SK-N-SH (cell line): ENCODE results near the gene WWTR1. TPM values are rescaled to one million over a fixed set of nuclear protein-coding genes. Genes with fewer than 3 reads are reported as not detected.

Source experiments
- CTCF ChIA-PET: fragments of 300-600, 350-600 bp; formaldehyde crosslinking; extraction: SDS; loops from one replicate; lab custom pipeline; 2021; lab: Yijun Ruan, JAX
- POLR2A ChIA-PET: fragments of 350-600 bp; sonication (Branson Sonifier 250); formaldehyde crosslinking; extraction: SDS; loops from one replicate; lab custom pipeline; 2020; ENCODE audit warnings: antibody characterized with exemption, inconsistent platforms; lab: Yijun Ruan, JAX
- DNase-seq: peaks from one replicate; pipeline ENCODE4 v3.0.0; 2012
- H2AFZ ChIP-seq: fragments of 200-600 bp; sonication (generic); 2 replicates; pipeline ENCODE4 v1.8.1; 2016; ENCODE audit warnings: antibody characterized with exemption, mild to moderate bottlenecking, low read depth
- H3F3A ChIP-seq: fragments of 200-600 bp; sonication (generic); replicated peaks from 2 replicates; pipeline ENCODE3; 2016; ENCODE audit warnings: antibody characterized with exemption, mild to moderate bottlenecking; ENCODE audit not compliant: insufficient read depth
- H3K27ac ChIP-seq, 2 experiments: fragments of 200-500 bp in 1 of 2; fragments of 200-600 bp in 1 of 2; sonication (Bioruptor generic) in 1 of 2; sonication (generic), shearing (Covaris generic) in 1 of 2; 2 replicates each; pipeline versions ENCODE4 v1.5.1 to v1.6.1; 2014 to 2016; ENCODE audit warnings: low read depth in 2 of 2, inconsistent platforms in 1 of 2, low read length in 1 of 2, mild to moderate bottlenecking in 1 of 2, mixed read lengths in 1 of 2
- H3K27me3 ChIP-seq: fragments of 200-600 bp; sonication (generic), shearing (Covaris generic); 2 replicates; pipeline ENCODE4 v1.6.1; 2016; ENCODE audit warnings: mixed run types; ENCODE audit not compliant: insufficient read depth
- H3K36me3 ChIP-seq, 2 experiments: fragments of 200-500 bp in 1 of 2; fragments of 200-600 bp in 1 of 2; sonication (Bioruptor generic) in 1 of 2; sonication (generic) in 1 of 2; replicated peaks in 1 of 2; 2 replicates each; pipeline versions ENCODE3 to v1.5.1; 2014 to 2016; ENCODE audit warnings: low read length in 1 of 2, mild to moderate bottlenecking in 1 of 2; ENCODE audit not compliant: insufficient read depth in 2 of 2, control insufficient read depth in 1 of 2
- H3K4me1 ChIP-seq, 2 experiments: fragments of 200-500 bp in 1 of 2; fragments of 200-600 bp in 1 of 2; sonication (Bioruptor generic) in 1 of 2; sonication (generic), shearing (Covaris generic) in 1 of 2; 2 replicates each; pipeline versions ENCODE4 v1.5.1 to v1.6.1; 2014 to 2016; ENCODE audit warnings: low read depth in 1 of 2, low read length in 1 of 2, mixed run types in 1 of 2; ENCODE audit not compliant: insufficient read depth in 2 of 2, control insufficient read depth in 1 of 2
- H3K4me2 ChIP-seq: fragments of 200-600 bp; sonication (generic), shearing (Covaris generic); 2 replicates; pipeline ENCODE4 v1.6.1; 2017; ENCODE audit warnings: mixed run types
- H3K4me3 ChIP-seq, 2 experiments: fragments of 200-500 bp in 1 of 2; fragments of 200-600 bp in 1 of 2; sonication (Bioruptor generic) in 1 of 2; sonication (generic), shearing (Covaris generic) in 1 of 2; 2 replicates each; pipeline versions ENCODE4 v1.5.1 to v1.8.1; 2014 to 2016; ENCODE audit warnings: low read depth in 2 of 2, inconsistent platforms in 1 of 2, low read length in 1 of 2, mild to moderate bottlenecking in 1 of 2, mixed read lengths in 1 of 2, moderate library complexity in 1 of 2
- H3K79me2 ChIP-seq: fragments of 200-600 bp; sonication (generic); 2 replicates; pipeline ENCODE4 v1.8.1; 2017; ENCODE audit warnings: mild to moderate bottlenecking; ENCODE audit not compliant: insufficient read depth
- H3K9ac ChIP-seq: fragments of 200-600 bp; sonication (generic); 2 replicates; pipeline ENCODE4 v1.6.1; 2017; ENCODE audit warnings: mixed run types
- H3K9me2 ChIP-seq: fragments of 200-600 bp; sonication (generic); 2 replicates; pipeline ENCODE4 v1.6.1; 2017; ENCODE audit warnings: mixed run types
- H3K9me3 ChIP-seq: fragments of 200-600 bp; sonication (generic); 2 replicates; pipeline ENCODE4 v1.6.1; 2017; ENCODE audit warnings: mixed run types, mild to moderate bottlenecking, moderate library complexity
- H4K20me1 ChIP-seq: fragments of 200-600 bp; sonication (generic); 2 replicates; pipeline ENCODE4 v1.6.1; 2017; ENCODE audit warnings: mild to moderate bottlenecking, mixed run types; ENCODE audit not compliant: insufficient read depth
- CHD2 ChIP-seq: fragments of 150-350 bp; IDR thresholded peaks from 2 replicates; pipeline ENCODE4 v1.6.1; 2018; ENCODE audit warnings: low read length; ENCODE audit not compliant: partially characterized antibody
- ELF1 ChIP-seq: IDR thresholded peaks from 2 replicates; pipeline ENCODE4 v1.4.0; 2012
- FOSL2 ChIP-seq: IDR thresholded peaks from 2 replicates; pipeline ENCODE4 v1.4.0; 2012; ENCODE audit warnings: low read depth, mild to moderate bottlenecking, moderate library complexity, borderline replicate concordance
- FOXJ3 ChIP-seq: sonication (generic); formaldehyde crosslinking; IDR thresholded peaks from 2 replicates; pipeline ENCODE4 v1.5.1; 2020; ENCODE audit warnings: mild to moderate bottlenecking, missing genetic modification reagents
- FOXM1 ChIP-seq: IDR thresholded peaks from 2 replicates; pipeline ENCODE4 v1.4.0; 2012; ENCODE audit warnings: low read depth, mild to moderate bottlenecking
- GABPA ChIP-seq: IDR thresholded peaks from 2 replicates; pipeline ENCODE4 v1.4.0; 2012; ENCODE audit warnings: low read depth, mild to moderate bottlenecking
- GATA2 ChIP-seq: sonication (generic); formaldehyde crosslinking; IDR thresholded peaks from 2 replicates; pipeline ENCODE4 v1.5.0; 2020; ENCODE audit warnings: mild to moderate bottlenecking, missing genetic modification reagents
- MEF2A ChIP-seq: IDR thresholded peaks from 2 replicates; pipeline ENCODE4 v1.4.0; 2012; ENCODE audit warnings: low read depth, borderline replicate concordance
- MXI1 ChIP-seq: IDR thresholded peaks from 2 replicates; pipeline ENCODE4 v1.6.1; 2012; ENCODE audit warnings: mild to moderate bottlenecking, low read depth, low read length, improper control_type of control experiment
- NFIC ChIP-seq: IDR thresholded peaks from 2 replicates; pipeline ENCODE4 v1.4.0; 2012; ENCODE audit warnings: borderline replicate concordance
- NRF1 ChIP-seq: IDR thresholded peaks from 2 replicates; pipeline ENCODE4 v1.6.1; 2012; ENCODE audit warnings: low read depth, mild to moderate bottlenecking, low read length
- POLR2AphosphoS5 ChIP-seq: IDR thresholded peaks from 2 replicates; pipeline ENCODE4 v1.6.1; 2012; ENCODE audit warnings: low read depth, low read length
- RAD21 ChIP-seq: IDR thresholded peaks from 2 replicates; pipeline ENCODE4 v1.6.1; 2012; ENCODE audit warnings: mild to moderate bottlenecking, low read length
- RCOR1 ChIP-seq: fragments of 150-350 bp; IDR thresholded peaks from 2 replicates; pipeline ENCODE4 v1.6.1; 2017; ENCODE audit warnings: antibody characterized with exemption, low read length
- RFX5 ChIP-seq: IDR thresholded peaks from 2 replicates; pipeline ENCODE4 v1.6.1; 2012; ENCODE audit warnings: mild to moderate bottlenecking, improper control_type of control experiment, low read length
- SIN3A ChIP-seq: IDR thresholded peaks from 2 replicates; pipeline ENCODE4 v1.6.1; 2012; ENCODE audit warnings: low read depth, mild to moderate bottlenecking, low read length, moderate library complexity, borderline replicate concordance
- TCF12 ChIP-seq: IDR thresholded peaks from 2 replicates; pipeline ENCODE4 v1.4.0; 2012
- WGBS: methylation state at CpG from one replicate; pipeline ENCODE4 v1.1.6; 2017; ENCODE audit warnings: low lambda C conversion rate; 5-methylcytosine and 5-hydroxymethylcytosine counted together
- polyA plus RNA-seq, 3 experiments: library from polyadenylated mRNA; depleted of rRNA; stranded (reverse); fragments of >200 nt; gene quantifications; 2 replicates each; pipeline ENCODE4 v1.2.3, GENCODE V29; 2012
- TF ChIP-seq, protein P1 (sequence below): IDR thresholded peaks from 2 replicates; pipeline ENCODE4 v1.4.0; 2012; ENCODE audit warnings: low read depth, borderline replicate concordance
- TF ChIP-seq, protein P2 (sequence below): fragments of 200-600 bp; sonication (generic); IDR thresholded peaks from 2 replicates; pipeline ENCODE4 v1.6.1; 2017; ENCODE audit warnings: antibody characterized with exemption, mild to moderate bottlenecking, moderate library complexity

WWTR1 gene
- polyA plus RNA-seq, 1 of the 3 experiments (the other 2 are of a cell fraction): 60.6 TPM

DNA sequence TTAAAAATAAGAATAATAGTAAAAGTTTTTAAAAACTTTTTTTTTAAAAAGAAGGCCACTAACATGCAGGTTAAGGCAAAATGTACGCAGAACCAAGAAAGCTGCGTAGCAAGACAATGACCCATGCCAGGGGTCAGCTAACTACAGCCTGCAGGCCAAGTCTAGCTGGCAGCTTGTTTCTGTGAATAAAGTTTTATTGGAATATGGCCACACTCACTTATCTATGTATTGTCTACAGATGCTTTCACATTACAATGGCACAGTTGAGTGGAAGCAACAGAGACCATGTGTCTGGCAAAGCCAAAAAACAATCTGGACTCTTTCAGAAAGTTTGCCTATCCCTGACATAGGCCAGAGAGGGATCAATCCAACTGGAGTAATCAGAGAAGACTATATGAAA, 46.7 kb downstream of the WWTR1 start:
- Histone ChIP-seq H3K9me2 (no peaks in the 10 kb centered on the region), H3K9me3 (no peaks in the 10 kb centered on the region), H3K27ac (no peak overlapping the region), H3K4me2 (no peak overlapping the region), H3K4me1 (peaks cover 0 to 23% of the 10 kb centered on the region in 2 experiments; a peak in 1 of 4 replicates), H3K9ac (no peak overlapping the region), H3K79me2 (peaks cover 89% of the 10 kb centered on the region), H3K4me3 (no peak overlapping the region), H2AFZ (no peak overlapping the region), H3K27me3 (no peaks in the 10 kb centered on the region), H3K36me3 (peaks cover 0 to 16% of the 10 kb centered on the region in 2 experiments), H3F3A (peaks cover 15% of the 10 kb centered on the region), H4K20me1 (no peaks in the 10 kb centered on the region)
- WGBS: 91% methylated on average over 2 of the region's 2 CpGs
- POLR2A ChIA-PET: no interaction called here
- CTCF ChIA-PET: interaction anchor here (1.0 to 1.5 kb wide), 2 partner anchors 65 to 108 kb away, joined by 3 read pairs; no protein-coding TSS in a partner anchor
- DNase-seq: no peak
- TF ChIP-seq MEF2A (no peak), GATA2 (no peak), RFX5 (no peak), ELF1 (no peak), NFIC (no peak), RAD21 (no peak), NRF1 (no peak), TCF12 (no peak), RCOR1 (no peak), FOSL2 (no peak), CHD2 (no peak), POLR2AphosphoS5 (no peak), SIN3A (no peak), FOXJ3 (no peak), GABPA (no peak), FOXM1 (no peak), MXI1 (no peak)
- TF ChIP-seq, protein P1, sequence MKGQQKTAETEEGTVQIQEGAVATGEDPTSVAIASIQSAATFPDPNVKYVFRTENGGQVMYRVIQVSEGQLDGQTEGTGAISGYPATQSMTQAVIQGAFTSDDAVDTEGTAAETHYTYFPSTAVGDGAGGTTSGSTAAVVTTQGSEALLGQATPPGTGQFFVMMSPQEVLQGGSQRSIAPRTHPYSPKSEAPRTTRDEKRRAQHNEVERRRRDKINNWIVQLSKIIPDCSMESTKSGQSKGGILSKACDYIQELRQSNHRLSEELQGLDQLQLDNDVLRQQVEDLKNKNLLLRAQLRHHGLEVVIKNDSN: no peak
- TF ChIP-seq, protein P2, sequence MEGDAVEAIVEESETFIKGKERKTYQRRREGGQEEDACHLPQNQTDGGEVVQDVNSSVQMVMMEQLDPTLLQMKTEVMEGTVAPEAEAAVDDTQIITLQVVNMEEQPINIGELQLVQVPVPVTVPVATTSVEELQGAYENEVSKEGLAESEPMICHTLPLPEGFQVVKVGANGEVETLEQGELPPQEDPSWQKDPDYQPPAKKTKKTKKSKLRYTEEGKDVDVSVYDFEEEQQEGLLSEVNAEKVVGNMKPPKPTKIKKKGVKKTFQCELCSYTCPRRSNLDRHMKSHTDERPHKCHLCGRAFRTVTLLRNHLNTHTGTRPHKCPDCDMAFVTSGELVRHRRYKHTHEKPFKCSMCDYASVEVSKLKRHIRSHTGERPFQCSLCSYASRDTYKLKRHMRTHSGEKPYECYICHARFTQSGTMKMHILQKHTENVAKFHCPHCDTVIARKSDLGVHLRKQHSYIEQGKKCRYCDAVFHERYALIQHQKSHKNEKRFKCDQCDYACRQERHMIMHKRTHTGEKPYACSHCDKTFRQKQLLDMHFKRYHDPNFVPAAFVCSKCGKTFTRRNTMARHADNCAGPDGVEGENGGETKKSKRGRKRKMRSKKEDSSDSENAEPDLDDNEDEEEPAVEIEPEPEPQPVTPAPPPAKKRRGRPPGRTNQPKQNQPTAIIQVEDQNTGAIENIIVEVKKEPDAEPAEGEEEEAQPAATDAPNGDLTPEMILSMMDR: no peak
